Right lobe of liver (tissue), 6 donors: Measurements from ENCODE around the gene FHIT. TPM values are rescaled to one million over a fixed set of nuclear protein-coding genes. Genes with fewer than 3 reads are reported as not detected.

Source experiments
- ATAC-seq, 4 donors: fragments of 200-7000 bp; cut with Tn5 transposase; one replicate each; pipeline ENCODE4 v1.9.1; 2020; ENCODE audit warnings: mild to moderate bottlenecking in 4 of 4, moderate library complexity in 4 of 4
- DNase-seq, 3 donors: peaks; one replicate each; pipeline ENCODE4 v3.0.0-alpha.2; 2020
- H3K27ac ChIP-seq, 3 donors: fragments of 200-600 bp; one replicate each; pipeline ENCODE4 v1.8.0; 2022
- H3K27me3 ChIP-seq, 2 donors: fragments of 200-600 bp; one replicate each; pipeline ENCODE4 v1.8.0; 2022
- H3K36me3 ChIP-seq, 4 donors: fragments of 200-600 bp; sonication (generic) in 1 of 4; one replicate each; pipeline versions ENCODE4 v1.5.1 to v1.8.0; 2017 to 2022; ENCODE audit warnings: control low read depth in 1 of 4
- H3K4me1 ChIP-seq, 4 donors: fragments of 200-600 bp; sonication (generic) in 1 of 4; one replicate each; pipeline versions ENCODE4 v1.5.1 to v1.8.0; 2017 to 2022; ENCODE audit warnings: control low read depth in 1 of 4
- H3K4me3 ChIP-seq, 3 donors: fragments of 200-600 bp; one replicate each; pipeline ENCODE4 v1.8.0; 2022
- H3K9me3 ChIP-seq, 4 donors: fragments of 200-600 bp; sonication (generic) in 1 of 4; one replicate each; pipeline versions ENCODE4 v1.5.1 to v1.8.0; 2017 to 2022; ENCODE audit warnings: control low read depth in 1 of 4
- POLR2A ChIP-seq: fragments of 450-650 bp; IDR thresholded peaks from one replicate; pipeline ENCODE4 v1.6.1; 2017; ENCODE audit warnings: antibody characterized with exemption, mild to moderate bottlenecking
- WGBS: methylation state at CpG from one replicate; pipeline ENCODE4 v1.1.6; 2018; ENCODE audit warnings: low coverage, low lambda C conversion rate; ENCODE audit not compliant: insufficient coverage; ENCODE audit errors: missing lambda C conversion rate; 5-methylcytosine and 5-hydroxymethylcytosine counted together
- intact Hi-C, 2 donors: fragments of 100-400 bp; cut with DNase I; formaldehyde crosslinking; loops; one replicate each; pipeline versions ENCODE4 v1.11.2 to v1.14.1; 2022
- total RNA-seq, 6 experiments: library from RNA; depleted of rRNA in 2 of 6; stranded (reverse); fragments of >200 nt in 2 of 6; fragmentation: NEBNext Ultra II Directional in 3 of 6; extraction: Animal tissue kit (Norgen Biotek cat#: 25700) in 3 of 6; gene quantifications; one replicate each; pipeline versions ENCODE4 v1.1.0 to v1.2.4, GENCODE V29; 2016 to 2023
- TF ChIP-seq, protein P1 (sequence below), 4 donors: fragments of 200-600 bp in 3 of 4; fragments of 450-650 bp in 1 of 4; IDR thresholded peaks; one replicate each; pipeline versions ENCODE4 v1.5.1 to v1.8.0; 2016 to 2022; ENCODE audit warnings: antibody characterized with exemption in 4 of 4, mild to moderate bottlenecking in 2 of 4
- donor health status: DM: no; HTN: yes; CAD: no.
- donor health status: DM: no; HTN: no; CAD: no.
- donor health status: DM: no; HTN: no; CAD: no.
- donor health status: DM: no; HTN: yes; CAD: no.
- donor health status: DM: no; HTN: yes; CAD: no.

FHIT gene
- total RNA-seq, 6 experiments from 2014 or later, result 6.6 to 11.2 (median 8.0) TPM

DNA sequence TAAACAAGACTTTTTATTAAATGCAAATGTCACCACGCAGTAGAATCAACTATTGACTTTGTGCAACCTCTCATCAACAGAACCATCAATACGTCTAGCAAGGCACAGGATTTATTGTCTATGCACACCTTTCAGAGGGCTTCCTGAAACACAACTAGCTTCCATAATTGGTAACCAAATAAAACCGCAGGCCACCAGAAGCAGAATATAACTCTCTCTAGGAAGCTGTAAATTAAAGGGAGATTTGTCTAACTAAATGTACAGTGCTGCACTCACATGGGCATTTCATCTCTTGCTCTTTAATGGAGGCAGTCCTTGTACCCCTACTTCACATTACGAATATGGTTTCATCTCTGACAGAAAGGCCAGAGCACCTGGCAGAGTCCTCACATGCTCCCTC is 93.0 kb downstream of the FHIT start:
- Histone ChIP-seq H3K4me3 (no peak overlapping the region), H3K36me3 (no peaks in the 10 kb centered on the region), H3K9me3 (no peaks in the 10 kb centered on the region), H3K27ac (no peak overlapping the region), H3K27me3 (no peaks in the 10 kb centered on the region), H3K4me1 (peaks cover 0 to 23% (median 5%) of the 10 kb centered on the region in 4 donors)
- no peak for ATAC-seq
- DNase-seq, result no peak
- TF ChIP-seq, protein P1, sequence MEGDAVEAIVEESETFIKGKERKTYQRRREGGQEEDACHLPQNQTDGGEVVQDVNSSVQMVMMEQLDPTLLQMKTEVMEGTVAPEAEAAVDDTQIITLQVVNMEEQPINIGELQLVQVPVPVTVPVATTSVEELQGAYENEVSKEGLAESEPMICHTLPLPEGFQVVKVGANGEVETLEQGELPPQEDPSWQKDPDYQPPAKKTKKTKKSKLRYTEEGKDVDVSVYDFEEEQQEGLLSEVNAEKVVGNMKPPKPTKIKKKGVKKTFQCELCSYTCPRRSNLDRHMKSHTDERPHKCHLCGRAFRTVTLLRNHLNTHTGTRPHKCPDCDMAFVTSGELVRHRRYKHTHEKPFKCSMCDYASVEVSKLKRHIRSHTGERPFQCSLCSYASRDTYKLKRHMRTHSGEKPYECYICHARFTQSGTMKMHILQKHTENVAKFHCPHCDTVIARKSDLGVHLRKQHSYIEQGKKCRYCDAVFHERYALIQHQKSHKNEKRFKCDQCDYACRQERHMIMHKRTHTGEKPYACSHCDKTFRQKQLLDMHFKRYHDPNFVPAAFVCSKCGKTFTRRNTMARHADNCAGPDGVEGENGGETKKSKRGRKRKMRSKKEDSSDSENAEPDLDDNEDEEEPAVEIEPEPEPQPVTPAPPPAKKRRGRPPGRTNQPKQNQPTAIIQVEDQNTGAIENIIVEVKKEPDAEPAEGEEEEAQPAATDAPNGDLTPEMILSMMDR (IDR thresholded peaks at IDR 0.05), result no peak
- no peak for TF ChIP-seq POLR2A
- intact Hi-C loops, result no loop called here
- 62% methylated on average over 4 of the region's 4 CpGs for WGBS

DNA sequence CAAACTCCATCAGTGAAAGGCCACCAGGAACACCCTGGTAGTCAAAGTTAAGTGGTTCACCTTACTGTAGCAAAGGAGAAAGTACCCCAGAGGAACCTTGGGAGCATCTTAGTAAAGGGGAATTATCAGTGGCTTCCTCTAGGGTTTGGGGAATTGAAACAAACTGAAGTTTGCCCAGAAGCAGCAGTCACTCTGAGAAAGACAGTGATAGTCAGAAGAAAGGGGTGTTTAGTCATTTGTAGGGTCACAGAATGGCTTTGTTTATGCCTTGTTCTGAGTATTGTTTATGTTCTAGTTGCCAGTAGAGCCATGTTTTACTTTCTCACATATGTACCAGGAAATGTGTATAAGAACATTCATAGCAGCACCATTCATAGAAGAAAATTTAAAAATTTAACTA is 93.8 kb downstream of the FHIT start:
- no peak overlapping the region for H3K27ac ChIP-seq
- no peak for ATAC-seq
- DNase-seq, result no peak
- H3K36me3 ChIP-seq, result no peaks in the 10 kb centered on the region
- no peaks in the 10 kb centered on the region for H3K9me3 ChIP-seq
- H3K4me1 ChIP-seq, result peaks cover 0 to 23% (median 5%) of the 10 kb centered on the region in 4 donors
- TF ChIP-seq POLR2A, result no peak
- TF ChIP-seq, protein P1 (IDR thresholded peaks at IDR 0.05), result no peak
- intact Hi-C loops, result no loop called here
- H3K4me3 ChIP-seq, result no peak overlapping the region
- no peaks in the 10 kb centered on the region for H3K27me3 ChIP-seq

DNA sequence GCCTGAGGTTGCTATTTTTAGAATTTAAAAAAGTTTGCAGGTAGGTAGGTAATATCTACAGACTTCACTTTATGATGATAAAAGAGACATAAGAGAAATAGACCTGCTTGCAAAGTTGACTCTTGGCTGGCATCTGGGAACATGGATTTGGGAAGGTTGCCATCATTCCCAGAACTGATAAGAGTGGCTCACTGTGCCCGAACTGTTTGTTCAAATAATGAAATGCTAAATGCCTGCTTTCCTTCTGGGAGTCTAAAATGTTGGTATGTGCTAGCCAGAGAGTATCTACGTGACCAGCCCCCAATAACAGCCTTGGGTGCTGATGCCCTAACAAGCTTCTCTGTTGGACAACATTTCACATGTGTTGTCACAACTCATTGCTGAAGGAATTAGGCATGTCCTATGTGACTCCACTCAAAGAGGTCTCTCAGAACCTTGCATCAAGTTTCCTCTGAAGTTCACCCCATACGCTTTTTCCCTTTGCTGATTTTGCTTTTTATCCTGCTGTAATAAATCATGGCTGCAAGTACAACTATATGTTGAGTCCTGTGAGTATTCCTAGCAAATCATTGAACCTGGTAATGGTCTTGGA is 95.5 kb downstream of the FHIT start:
- peak in 2 of 3 donors; percentile 22 to 79 for DNase-seq
- intact Hi-C loops, result no loop called here

DNA sequence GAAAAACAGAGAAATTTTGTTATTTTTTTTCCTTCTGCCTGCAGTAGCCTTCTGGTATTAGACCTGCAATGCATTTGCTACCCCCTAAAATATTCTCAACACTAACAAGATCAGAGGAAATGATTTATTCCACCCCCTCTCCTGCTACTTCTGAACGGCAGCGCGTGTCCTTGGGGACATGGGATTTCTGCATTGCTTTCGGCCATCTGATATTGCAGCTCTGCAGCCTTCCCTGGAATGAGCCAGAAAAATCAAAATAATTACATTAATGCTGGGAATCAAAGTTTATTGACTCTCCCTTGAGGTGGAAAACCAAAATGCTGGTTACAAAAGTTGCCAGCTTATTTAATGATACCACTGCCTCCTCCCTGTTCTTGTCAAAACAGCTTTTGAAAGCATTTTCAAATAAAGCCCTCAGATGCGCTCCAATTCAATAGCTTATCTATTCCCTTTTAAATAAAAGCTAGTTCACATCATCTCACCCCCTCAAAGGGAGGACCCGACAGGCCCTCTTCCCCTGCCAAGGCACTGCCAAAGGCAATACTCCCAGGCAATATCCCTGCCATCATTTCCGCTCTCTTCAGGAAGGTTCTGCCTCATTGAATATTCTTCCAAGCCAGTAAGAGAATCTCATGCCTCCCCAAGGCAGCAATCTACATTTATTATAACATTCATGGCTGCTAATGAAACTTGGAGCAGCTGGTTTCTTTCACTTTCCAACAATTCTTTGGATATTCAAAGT is 96.6 kb downstream of the FHIT start:
- DNase-seq, result peak in 1 of 3 donors; percentile 24
- no peaks in the 10 kb centered on the region for H3K27me3 ChIP-seq
- H3K9me3 ChIP-seq, result no peaks in the 10 kb centered on the region
- peaks cover 0 to 23% (median 5%) of the 10 kb centered on the region in 4 donors for H3K4me1 ChIP-seq
- H3K36me3 ChIP-seq, result no peaks in the 10 kb centered on the region
- WGBS, result 37% methylated on average over 7 of the region's 7 CpGs
- H3K4me3 ChIP-seq, result no peak overlapping the region
- peak; percentile 29 to 62 (median 43) for ATAC-seq
- TF ChIP-seq, protein P1 (IDR thresholded peaks at IDR 0.05), result no peak
- TF ChIP-seq POLR2A, result no peak
- H3K27ac ChIP-seq, result peak overlapping the region in 1 of 3 donors; percentile 29
- intact Hi-C loops, result no loop called here

More for the DNA sequence above, 95.5 kb downstream of the FHIT start:
- peak overlapping the region in 2 of 3 donors; percentile 16 to 41 for H3K27ac ChIP-seq
- no peaks in the 10 kb centered on the region for H3K27me3 ChIP-seq
- ATAC-seq, result peak; percentile 88 to 94 (median 90)
- peaks cover 0 to 23% (median 5%) of the 10 kb centered on the region in 4 donors for H3K4me1 ChIP-seq
- no peaks in the 10 kb centered on the region for H3K9me3 ChIP-seq
- TF ChIP-seq, protein P1 (IDR thresholded peaks at IDR 0.05), result no peak
- H3K36me3 ChIP-seq, result no peaks in the 10 kb centered on the region
- no peak overlapping the region for H3K4me3 ChIP-seq
- 16% methylated on average over 3 of the region's 3 CpGs for WGBS
